K562 (cell line): Measurements from ENCODE around the gene E2F3. TPM values are rescaled to one million over a fixed set of nuclear protein-coding genes. Genes with fewer than 3 reads are reported as not detected.

ENCODE experiments used
- CREM ChIP-seq: IDR thresholded peaks from 2 replicates; pipeline ENCODE4 v1.6.1; 2014; ENCODE audit warnings: antibody characterized with exemption, low read depth
- FOS ChIP-seq: IDR thresholded peaks from 3 replicates; pipeline ENCODE4 v1.6.1; 2011; ENCODE audit not compliant: insufficient read length; ENCODE audit errors: extremely low read depth
- FOXM1 ChIP-seq, 2 experiments: fragments of 450-650 bp in 1 of 2; sonication (generic) in 1 of 2; formaldehyde crosslinking in 1 of 2; IDR thresholded peaks; 2 replicates each; pipeline versions ENCODE4 v1.6.1 to v1.9.0; 2017 to 2022; ENCODE audit warnings: low read depth in 2 of 2, mild to moderate bottlenecking in 2 of 2, missing genetic modification reagents in 1 of 2, moderate library complexity in 1 of 2
- GTF2F1 ChIP-seq: IDR thresholded peaks from 2 replicates; pipeline ENCODE4 v1.6.1; 2011; ENCODE audit warnings: low read depth, low read length, improper control_type of control experiment
- MEF2A ChIP-seq: IDR thresholded peaks from 2 replicates; pipeline ENCODE4 v1.6.1; 2011; ENCODE audit warnings: low read depth, mild to moderate bottlenecking, low read length, moderate library complexity; ENCODE audit not compliant: control insufficient read depth
- NFATC3 ChIP-seq: fragments of 450-650 bp; IDR thresholded peaks from 2 replicates; pipeline ENCODE4 v1.6.1; 2017; ENCODE audit warnings: mild to moderate bottlenecking
- NONO ChIP-seq, 2 experiments: fragments of 200-400 bp in 1 of 2; fragments of 450-650 bp in 1 of 2; formaldehyde crosslinking in 1 of 2; IDR thresholded peaks; 2 replicates each; pipeline ENCODE4 v1.6.1; 2017; ENCODE audit warnings: low read depth in 2 of 2, mild to moderate bottlenecking in 2 of 2, moderate library complexity in 2 of 2, low read length in 1 of 2
- PHTF2 ChIP-seq: fragments of 250-450 bp; sonication (Bioruptor Pico); IDR thresholded peaks from 2 replicates; pipeline ENCODE4 v1.5.0; 2021; ENCODE audit warnings: mild to moderate bottlenecking
- POLR2B ChIP-seq: fragments of 450-650 bp; IDR thresholded peaks from 2 replicates; pipeline ENCODE4 v1.6.1; 2018; ENCODE audit warnings: low read depth; ENCODE audit not compliant: partially characterized antibody
- RBM14 ChIP-seq: fragments of 200-400 bp; formaldehyde crosslinking; IDR thresholded peaks from 2 replicates; pipeline ENCODE4 v1.6.1; 2018; ENCODE audit warnings: low read depth, mild to moderate bottlenecking, low read length, moderate library complexity, borderline replicate concordance; ENCODE audit not compliant: insufficient read depth
- SMAD4 ChIP-seq: fragments of 250-450 bp; sonication (Bioruptor Pico); conservative IDR thresholded peaks from 2 replicates; pipeline ENCODE4 v1.8.0; 2021; ENCODE audit warnings: inconsistent platforms, mild to moderate bottlenecking, moderate library complexity
- SRSF3 ChIP-seq: fragments of 200-400 bp; formaldehyde crosslinking; IDR thresholded peaks from 2 replicates; pipeline ENCODE4 v1.6.1; 2016; ENCODE audit warnings: mild to moderate bottlenecking, low read length, moderate library complexity; ENCODE audit not compliant: insufficient read depth
- TCFL5 ChIP-seq: fragments of 250-450 bp; sonication (Bioruptor Pico); conservative IDR thresholded peaks from 2 replicates; pipeline ENCODE4 v1.6.1; 2021; ENCODE audit warnings: mild to moderate bottlenecking, moderate library complexity, matching md5 sums
- TFE3 ChIP-seq: fragments of 450-650 bp; formaldehyde crosslinking; IDR thresholded peaks from 2 replicates; pipeline ENCODE4 v1.4.0; 2020; ENCODE audit warnings: mild to moderate bottlenecking, mixed read lengths
- U2AF1 ChIP-seq: fragments of 200-400 bp; formaldehyde crosslinking; optimal IDR thresholded peaks from 2 replicates; pipeline ENCODE3; 2017; ENCODE audit warnings: mild to moderate bottlenecking, low read depth, low read length, moderate library complexity
- XRCC4 ChIP-seq: IDR thresholded peaks from one replicate; pipeline ENCODE4 v1.6.1; 2011; ENCODE audit not compliant: insufficient read depth, insufficient read length; ENCODE audit errors: extremely low read depth
- ZNF511 ChIP-seq: sonication (generic); formaldehyde crosslinking; IDR thresholded peaks from 2 replicates; pipeline ENCODE4 v1.8.0; 2022; ENCODE audit warnings: mild to moderate bottlenecking, missing genetic modification reagents
- ZNF76 ChIP-seq: fragments of 250-450 bp; sonication (Bioruptor Pico); IDR thresholded peaks from 2 replicates; pipeline ENCODE4 v1.4.0; 2020; ENCODE audit warnings: mild to moderate bottlenecking, moderate library complexity, borderline replicate concordance
- polyA plus RNA-seq, 8 experiments: library from polyadenylated mRNA; depleted of rRNA in 4 of 8; stranded (reverse) in 5 of 8; unstranded in 3 of 8; fragments of >200 nt; fragmentation: Nextera tagmentation in 2 of 8; fragmentation: Illumina TruSeq in 1 of 8; extraction: Ambion mirVana in 2 of 8; extraction: Trizol in 1 of 8; gene quantifications; 2 replicates each; pipeline versions ENCODE4 v1.2.1 to v1.2.3, GENCODE V29; 2011 to 2014; ENCODE audit warnings: inconsistent platforms in 1 of 8, missing spikeins in 1 of 8
- total RNA-seq, 7 experiments: library from RNA; depleted of rRNA in 6 of 7; stranded (reverse); fragments of >200 nt in 6 of 7; fragmentation: Illumina TruSeq in 2 of 7; extraction: Trizol in 2 of 7; gene quantifications; 2 replicates each; pipeline versions ENCODE4 v1.2.1 to v1.2.3, GENCODE V29; 2011 to 2021; ENCODE audit warnings: low replicate concordance in 1 of 7
- TF ChIP-seq, protein P1 (sequence below): fragments of 250-450 bp; sonication (Bioruptor Pico); IDR thresholded peaks from 2 replicates; pipeline ENCODE4 v1.9.0; 2021; ENCODE audit warnings: mild to moderate bottlenecking, inconsistent platforms

Gene E2F3
- total and polyA plus RNA-seq, 9 of the 15 experiments (the other 6 are each of a cell fraction or from before 2014, with no cell fraction given), result 11.1 to 44.7 (median 27.2) TPM

DNA sequence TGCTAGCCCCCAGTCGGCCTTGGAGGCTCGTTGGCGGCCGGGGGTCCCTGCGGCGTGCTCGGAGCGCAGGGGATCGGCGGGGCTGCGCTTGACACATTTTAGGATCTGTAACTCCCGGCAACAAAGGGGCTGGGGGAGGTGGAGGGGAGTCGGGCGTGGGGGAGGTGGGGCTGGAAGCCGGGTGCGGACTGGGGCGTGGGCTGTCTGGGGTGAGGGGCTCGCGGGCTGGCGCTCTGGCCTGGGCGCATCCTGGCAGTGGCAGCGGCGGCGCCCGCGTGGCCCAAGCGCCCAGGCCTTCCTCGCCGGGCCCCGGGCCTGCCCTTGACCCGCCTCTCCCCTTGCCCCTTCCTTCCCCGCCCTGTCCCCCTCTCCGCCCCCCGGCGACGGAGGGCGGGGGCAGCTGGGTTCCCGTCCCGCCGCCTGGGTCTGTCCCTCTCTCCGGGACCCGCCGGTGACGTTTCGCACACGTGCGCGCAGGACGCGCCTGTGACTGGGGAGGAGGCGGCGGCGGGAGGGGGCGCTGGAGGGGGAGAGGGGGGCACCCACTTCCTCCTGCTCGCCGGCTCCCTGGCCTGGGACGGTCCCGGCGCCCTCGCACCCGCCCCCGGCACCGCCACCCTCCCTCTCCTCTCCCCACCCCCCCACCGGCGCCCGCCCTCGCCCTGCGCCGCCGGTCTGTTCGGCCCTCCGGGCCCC lies 1.5 kb downstream of the E2F3 start (continued):
- TF ChIP-seq FOXM1 (IDR thresholded peaks at IDR 0.05; ENCODE audit: low read depth), result no peak
- no peak for TF ChIP-seq FOXM1 (CRISPR knock-in tag; IDR thresholded peaks at IDR 0.05; ENCODE audit: low read depth)
- TF ChIP-seq U2AF1, result no peak
- no peak for TF ChIP-seq GTF2F1
- TF ChIP-seq, protein P1, sequence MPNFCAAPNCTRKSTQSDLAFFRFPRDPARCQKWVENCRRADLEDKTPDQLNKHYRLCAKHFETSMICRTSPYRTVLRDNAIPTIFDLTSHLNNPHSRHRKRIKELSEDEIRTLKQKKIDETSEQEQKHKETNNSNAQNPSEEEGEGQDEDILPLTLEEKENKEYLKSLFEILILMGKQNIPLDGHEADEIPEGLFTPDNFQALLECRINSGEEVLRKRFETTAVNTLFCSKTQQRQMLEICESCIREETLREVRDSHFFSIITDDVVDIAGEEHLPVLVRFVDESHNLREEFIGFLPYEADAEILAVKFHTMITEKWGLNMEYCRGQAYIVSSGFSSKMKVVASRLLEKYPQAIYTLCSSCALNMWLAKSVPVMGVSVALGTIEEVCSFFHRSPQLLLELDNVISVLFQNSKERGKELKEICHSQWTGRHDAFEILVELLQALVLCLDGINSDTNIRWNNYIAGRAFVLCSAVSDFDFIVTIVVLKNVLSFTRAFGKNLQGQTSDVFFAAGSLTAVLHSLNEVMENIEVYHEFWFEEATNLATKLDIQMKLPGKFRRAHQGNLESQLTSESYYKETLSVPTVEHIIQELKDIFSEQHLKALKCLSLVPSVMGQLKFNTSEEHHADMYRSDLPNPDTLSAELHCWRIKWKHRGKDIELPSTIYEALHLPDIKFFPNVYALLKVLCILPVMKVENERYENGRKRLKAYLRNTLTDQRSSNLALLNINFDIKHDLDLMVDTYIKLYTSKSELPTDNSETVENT (CRISPR knock-in tag), result peak; percentile 72; the same call in 1 of the 2 replicates
- no peak for TF ChIP-seq RBM14
- TF ChIP-seq SRSF3, result no peak
- TF ChIP-seq FOS, result no peak
- TF ChIP-seq TCFL5, result no peak
- TF ChIP-seq PHTF2 (CRISPR knock-in tag), result no peak
- TF ChIP-seq ZNF76, result no peak
- TF ChIP-seq CREM, result peak; percentile 94
- TF ChIP-seq POLR2B, result no peak
- no peak for TF ChIP-seq NFATC3
- peak; percentile 20 to 58; a peak in 1 of 4 replicates for TF ChIP-seq NONO (IDR thresholded peaks at IDR 0.05; ENCODE audit: low read depth in 2 of 2, low read length in 1 of 2)
- no peak for TF ChIP-seq TFE3 (CRISPR knock-in tag)
- TF ChIP-seq MEF2A, result no peak
- 0 out of 2 replicates have a peak, but pooled peaks have one; percentile 37 for TF ChIP-seq ZNF511
- no peak for TF ChIP-seq XRCC4
- peak; percentile 89 for TF ChIP-seq SMAD4 (CRISPR knock-in tag)
